ENCODE data around the gene NKTR.

- TF ChIP-seq CTCF (IDR thresholded peaks at IDR 0.05; ENCODE audit: poor library complexity, severe bottlenecking), result no peak
- TF ChIP-seq TAF1 (IDR thresholded peaks at IDR 0.05; ENCODE audit: low read depth), result no peak
- TF ChIP-seq POLR2AphosphoS5 (IDR thresholded peaks at IDR 0.05), result no peak
- no peak for TF ChIP-seq MXI1 (conservative IDR thresholded peaks at IDR 0.05; ENCODE audit: poor library complexity, severe bottlenecking)
- no peak for TF ChIP-seq SMC3 (conservative IDR thresholded peaks at IDR 0.05; ENCODE audit: poor library complexity)
Observed at GRCh38 chr3:42612928-42613327, 12.4 kb downstream of the NKTR start.

All from neural cell (in vitro differentiated cells).